GM12892 (cell line): Measurements from ENCODE around the gene FBXO9.

Source experiments
- POLR2A ChIP-seq: IDR thresholded peaks from 2 replicates; pipeline ENCODE4 v1.6.1; 2011; ENCODE audit warnings: low read depth, low read length, control low read depth
- POLR2AphosphoS5 ChIP-seq: IDR thresholded peaks from 2 replicates; pipeline ENCODE4 v1.6.1; 2011; ENCODE audit warnings: low read depth, low read length, control low read depth

- no peak for TF ChIP-seq POLR2A
- TF ChIP-seq POLR2AphosphoS5: no peak
Observed at GRCh38 chr6:53124131-53124800, 59.1 kb downstream of the FBXO9 start.
